Glomerular visceral epithelial cell (primary cell): ENCODE measurements around the gene CCM2L.
"Not testable (repeated sequence)": the region's sequence is repeated elsewhere in the genome, so short reads cannot be mapped to it uniquely, and the experiment has no call there.

Experiments used
- DNase-seq: peaks from one replicate; pipeline ENCODE4 v3.0.0-alpha.2; 2016; ENCODE audit errors: extremely low spot score

CCM2L gene

GRCh38 chr20:32028647-32029372 lies 18.6 kb downstream of the CCM2L start:
- DNase-seq, result peak; percentile 22

- DNase-seq, result no peak
Measured at GRCh38 chr20:32029561-32029960, 19.3 kb downstream of the CCM2L start.

- DNase-seq, result peak; percentile 96
Measured at GRCh38 chr20:32031007-32031958, 21.0 kb downstream of the CCM2L start.

GRCh38 chr20:32033316-32033715 lies 23.1 kb downstream of the CCM2L start:
- no peak for DNase-seq

- not testable (repeated sequence) for DNase-seq
Measured at GRCh38 chr20:32033721-32034120, 23.5 kb downstream of the CCM2L start.

- peak; percentile 25 for DNase-seq
Measured at GRCh38 chr20:32034581-32035425, 24.6 kb downstream of the CCM2L start.

GRCh38 chr20:32035426-32035779 lies 25.2 kb downstream of the CCM2L start:
- no peak for DNase-seq

- no peak for DNase-seq
Measured at GRCh38 chr20:32036252-32036651, 26.0 kb downstream of the CCM2L start.

GRCh38 chr20:32036716-32037485 lies 26.7 kb downstream of the CCM2L start:
- DNase-seq, result no peak

- peak; percentile 23 for DNase-seq
Measured at GRCh38 chr20:32037929-32038328, 27.7 kb downstream of the CCM2L start.

GRCh38 chr20:32040142-32040953 lies 30.1 kb downstream of the CCM2L start:
- DNase-seq, result no peak

- no peak for DNase-seq
Measured at GRCh38 chr20:32045999-32046398, 35.8 kb downstream of the CCM2L start.

GRCh38 chr20:32050324-32050841 lies 40.1 kb downstream of the CCM2L start:
- DNase-seq, result no peak

GRCh38 chr20:32050851-32051556 lies 40.8 kb downstream of the CCM2L start:
- no peak for DNase-seq

- no peak for DNase-seq
Measured at GRCh38 chr20:32051720-32052089, 41.5 kb downstream of the CCM2L start.

GRCh38 chr20:32052090-32052777 lies 42.0 kb downstream of the CCM2L start, which contains the start of gene HCK:
Gene HCK, plus strand, starts transcription at chr20:32052242.
- no peak for DNase-seq

- no peak for DNase-seq
Measured at GRCh38 chr20:32052778-32053362, 42.6 kb downstream of the CCM2L start.

GRCh38 chr20:32053648-32054047 lies 43.4 kb downstream of the CCM2L start:
- no peak for DNase-seq
